Left cardiac atrium (tissue), 4 donors: ENCODE results near the gene ASAP2. TPM values are rescaled to one million over a fixed set of nuclear protein-coding genes. Genes with fewer than 3 reads are reported as not detected.

Experiments used
- ATAC-seq, 2 donors: fragments of 200-7000 bp; cut with Tn5 transposase; one replicate each; pipeline ENCODE4 v1.9.1; 2020; ENCODE audit warnings: mild to moderate bottlenecking in 2 of 2, moderate library complexity in 2 of 2
- DNase-seq: peaks from one replicate; pipeline ENCODE4 v3.0.0-alpha.2; 2020
- intact Hi-C, 2 donors: fragments of 100-400 bp; cut with DNase I; formaldehyde crosslinking; loops; one replicate each; pipeline versions ENCODE4 v1.14.1 to v1.15.1; 2022 to 2023
- total RNA-seq, 2 donors: library from RNA; stranded (reverse); fragmentation: NEBNext Ultra II Directional; extraction: Animal tissue kit (Norgen Biotek cat#: 25700); gene quantifications; one replicate each; pipeline ENCODE4 v1.2.1, GENCODE V29; 2021
- donor health status: DM: no; HTN: yes; CAD: no.
- donor health status: DM: no; HTN: yes; CAD: no; lungs with severe emphysema.
- donor health status: DM: yes; HTN: yes; CAD: no.
- donor health status: Dilated cardiomyopathy.

The ASAP2 gene
- total RNA-seq, 2 donors from 2014 or later, result 13.4 to 18.2 TPM

DNA sequence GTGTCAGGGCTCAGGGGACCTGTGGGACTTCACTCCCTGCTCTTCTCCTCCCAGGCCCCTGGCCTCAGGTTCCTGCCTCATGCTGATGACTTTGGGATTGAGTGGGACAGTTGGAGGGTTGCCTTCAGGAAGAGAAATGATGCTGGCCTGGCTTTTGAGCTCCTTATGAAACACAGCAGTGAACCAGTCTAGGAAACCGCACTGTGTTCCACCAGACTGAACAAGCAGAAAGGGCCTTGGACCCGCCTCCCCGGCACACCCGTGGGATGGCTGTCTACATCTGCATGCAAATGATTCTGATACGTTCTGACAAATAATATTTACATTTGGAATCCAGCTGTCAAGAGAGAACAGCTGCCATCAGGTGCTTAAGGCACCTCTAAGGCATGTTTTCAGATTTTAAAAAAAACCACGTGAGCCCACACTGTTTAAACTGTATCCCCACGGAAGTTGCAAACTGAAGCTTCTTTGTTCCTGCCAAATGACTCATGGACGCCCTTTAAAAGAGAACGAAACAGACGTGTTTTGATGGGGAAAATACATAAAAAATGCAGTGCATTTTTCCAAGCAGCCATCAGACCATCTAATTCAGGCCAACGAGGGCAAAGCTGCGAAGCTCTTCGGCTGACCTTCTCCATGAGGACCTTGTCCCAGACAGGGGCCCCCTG, 27.6 kb upstream of the ASAP2 start:
- intact Hi-C loops, result no loop called here
- ATAC-seq, result peak; percentile 73 to 85
- peak; percentile 67 for DNase-seq

GRCh38 chr2:9179572-9180201, 26.9 kb upstream of the ASAP2 start:
- peak; percentile 82 for DNase-seq
- intact Hi-C loops, result no loop called here
- ATAC-seq, result peak; percentile 31 to 84

- ATAC-seq (no peak), DNase-seq (no peak)
- intact Hi-C loops, result no loop called here
Observed at GRCh38 chr2:9184361-9184760, 22.3 kb upstream of the ASAP2 start.

GRCh38 chr2:9187620-9188214, 18.9 kb upstream of the ASAP2 start:
- no peak for DNase-seq
- intact Hi-C loops, result no loop called here
- no peak for ATAC-seq

GRCh38 chr2:9188823-9189222, 17.8 kb upstream of the ASAP2 start:
- intact Hi-C loops, result no loop called here
- no peak for DNase-seq
- no peak for ATAC-seq

GRCh38 chr2:9189901-9190300, 16.7 kb upstream of the ASAP2 start:
- DNase-seq, result no peak
- no peak for ATAC-seq
- intact Hi-C loops, result loop anchor here in 1 of 2 donors (5.0 kb wide), 1 partner anchor 48 kb away; no protein-coding TSS in a partner anchor

GRCh38 chr2:9191041-9191481, 15.6 kb upstream of the ASAP2 start:
- DNase-seq (peak; percentile 94), ATAC-seq (peak; percentile 92 to 93)
- intact Hi-C loops, result loop anchor here in 1 of 2 donors (5.0 kb wide), 1 partner anchor 49 kb away; no protein-coding TSS in a partner anchor

DNA sequence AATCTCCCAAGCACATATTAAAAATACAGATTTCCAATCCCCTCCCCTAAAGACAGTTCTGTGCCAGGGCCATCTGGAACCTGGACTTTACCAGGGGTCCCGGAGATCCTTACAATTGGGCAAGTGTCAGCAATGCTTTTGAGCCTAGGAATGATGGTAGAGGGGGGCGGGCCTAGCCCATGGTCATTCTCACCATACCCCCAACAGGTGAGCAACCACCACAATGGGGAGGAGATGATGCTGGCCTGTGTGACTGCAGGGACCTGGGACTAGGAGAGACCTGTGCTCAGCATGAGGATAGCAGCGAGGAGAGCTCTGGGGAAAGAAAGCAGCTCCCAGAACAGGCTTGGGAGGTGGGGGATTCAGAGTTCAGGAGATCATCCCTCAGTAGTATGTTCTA, 13.9 kb upstream of the ASAP2 start:
- DNase-seq, result no peak

GRCh38 chr2:9194352-9194751, 12.3 kb upstream of the ASAP2 start:
- no peak for DNase-seq
- intact Hi-C loops, result loop anchor here in 1 of 2 donors (5.0 kb wide), 1 partner anchor 52 kb away; no protein-coding TSS in a partner anchor
- ATAC-seq, result no peak

More for the DNA sequence above, 13.9 kb upstream of the ASAP2 start:
- ATAC-seq, result no peak
- intact Hi-C loops, result loop anchor here in 1 of 2 donors (5.0 kb wide), 1 partner anchor 50 kb away; no protein-coding TSS in a partner anchor

- intact Hi-C loops, result no loop called here
- no peak for DNase-seq
- ATAC-seq, result no peak
Observed at GRCh38 chr2:9196637-9197036, 10.0 kb upstream of the ASAP2 start.

GRCh38 chr2:9197916-9198315, 8.7 kb upstream of the ASAP2 start:
- DNase-seq, result no peak
- no peak for ATAC-seq
- intact Hi-C loops, result no loop called here

GRCh38 chr2:9199716-9200632, 6.6 kb upstream of the ASAP2 start:
- no peak for DNase-seq
- intact Hi-C loops, result loop anchor here in 1 of 2 donors (10.0 kb wide), 1 partner anchor 45 kb away; no protein-coding TSS in a partner anchor
- ATAC-seq, result no peak

- no peak for DNase-seq
- intact Hi-C loops, result loop anchor here in 1 of 2 donors (10.0 kb wide), 1 partner anchor 46 kb away; no protein-coding TSS in a partner anchor
- ATAC-seq, result no peak
Observed at GRCh38 chr2:9200633-9201015, 6.0 kb upstream of the ASAP2 start.

DNA sequence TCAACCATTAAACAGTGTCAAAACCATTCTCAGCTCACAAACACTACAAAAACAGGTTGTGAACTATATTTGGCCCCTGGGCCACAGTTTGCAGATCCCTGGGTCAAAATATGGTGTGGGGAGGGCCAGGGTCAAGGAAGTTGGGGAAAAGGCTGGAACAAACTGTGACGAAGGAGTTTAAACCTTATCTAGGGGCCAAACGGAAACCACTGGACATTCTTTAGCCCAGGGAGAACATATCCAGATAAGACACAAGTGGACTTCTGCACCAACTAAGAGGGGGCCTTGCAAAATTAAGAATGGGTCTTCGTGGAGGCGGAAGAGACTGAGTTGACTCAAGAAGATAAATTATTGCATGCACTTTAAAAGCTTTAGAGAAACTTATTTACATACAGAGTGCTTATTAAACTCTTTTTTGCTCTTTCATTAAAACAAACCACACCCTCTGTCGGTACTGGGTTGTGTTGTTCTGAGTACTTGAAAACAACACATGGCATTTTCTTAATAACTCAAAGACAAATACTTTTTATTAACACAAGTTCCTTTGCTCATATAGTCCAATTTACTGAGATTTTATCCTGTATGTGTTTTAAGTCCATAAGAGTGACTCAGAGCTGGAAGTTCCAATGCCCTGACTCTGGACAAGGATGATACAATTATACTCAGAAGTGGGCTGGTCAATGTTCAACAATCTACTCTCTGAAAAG, 5.3 kb upstream of the ASAP2 start:
- ATAC-seq, result peak in 1 of 2 donors; percentile 17
- intact Hi-C loops, result loop anchor here in 1 of 2 donors (10.0 kb wide), 1 partner anchor 47 kb away; no protein-coding TSS in a partner anchor
- DNase-seq, result peak; percentile 31

GRCh38 chr2:9203006-9203405, 3.6 kb upstream of the ASAP2 start:
- no peak for DNase-seq
- ATAC-seq, result no peak
- intact Hi-C loops, result loop anchor here in 1 of 2 donors (10.0 kb wide), 1 partner anchor 48 kb away; no protein-coding TSS in a partner anchor

GRCh38 chr2:9203876-9204275, 2.7 kb upstream of the ASAP2 start:
- intact Hi-C loops, result loop anchor here in 1 of 2 donors (10.0 kb wide), 1 partner anchor 49 kb away; no protein-coding TSS in a partner anchor
- DNase-seq, result no peak
- ATAC-seq, result no peak

- intact Hi-C loops, result loop anchor here (5.0 to 10.0 kb wide), 3 partner anchors 50 to 127 kb away; no protein-coding TSS in a partner anchor
- ATAC-seq (no peak), DNase-seq (no peak)
Observed at GRCh38 chr2:9204939-9205338, 1.7 kb upstream of the ASAP2 start.

- intact Hi-C loops, result loop anchor here (5.0 to 10.0 kb wide), 3 partner anchors 51 to 127 kb away; no protein-coding TSS in a partner anchor
- ATAC-seq, result no peak
Observed at GRCh38 chr2:9205486-9205885, 1.1 kb upstream of the ASAP2 start.

More at GRCh38 chr2:9205486-9205885, 1.1 kb upstream of the ASAP2 start:
- DNase-seq, result no peak
